ENCODE results near the gene SLITRK4.

The SLITRK4 gene

DNA sequence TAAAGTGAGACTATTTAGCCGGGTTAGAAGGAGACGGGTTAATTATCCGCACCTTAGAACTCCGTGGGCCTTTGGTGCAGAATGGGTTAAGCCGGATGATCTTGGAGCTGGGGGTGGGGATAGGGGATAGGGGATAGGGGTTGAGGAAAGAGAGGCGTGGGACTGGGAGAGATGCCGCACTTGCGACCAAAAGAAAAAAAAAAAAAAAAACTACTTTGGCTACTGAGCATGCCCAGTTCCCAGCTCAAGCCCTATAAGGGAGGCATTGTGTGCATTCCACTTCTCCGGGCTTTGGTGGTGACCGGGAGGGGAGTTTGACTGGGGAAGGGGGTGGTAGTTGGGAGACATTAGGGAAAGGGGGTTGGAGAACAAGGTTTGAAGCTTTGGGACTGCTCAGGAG is at the start of gene SLITRK4:
SLITRK4 (minus strand) TSS at position 187 of the 400 bp plus-strand sequence. CDS start 4,993 bp downstream, outside the sequence.
- DNase-seq: no peak

GRCh38 chrX:143683486-143683885 is 47.6 kb upstream of the SLITRK4 start:
- DNase-seq: no peak

DNA sequence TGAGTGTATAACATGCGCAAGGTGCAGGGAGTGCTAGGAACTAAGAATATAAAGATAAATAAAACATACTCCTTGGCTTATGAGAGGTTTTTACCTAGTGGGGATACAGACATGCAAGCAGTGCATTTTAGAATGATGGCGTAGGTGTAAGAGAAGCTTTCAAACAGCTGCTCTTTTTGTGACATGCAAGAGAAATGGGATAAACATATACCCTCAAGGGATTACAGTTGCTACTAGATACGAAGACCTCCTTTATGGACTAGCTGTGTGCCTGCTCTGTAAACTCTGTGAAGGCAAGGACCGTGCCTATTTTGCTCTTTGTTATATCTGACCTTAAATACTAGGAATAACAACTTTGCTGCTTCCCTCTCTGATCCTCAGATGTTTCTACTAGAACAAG is 39.0 kb upstream of the SLITRK4 start:
- no peak for DNase-seq

DNA sequence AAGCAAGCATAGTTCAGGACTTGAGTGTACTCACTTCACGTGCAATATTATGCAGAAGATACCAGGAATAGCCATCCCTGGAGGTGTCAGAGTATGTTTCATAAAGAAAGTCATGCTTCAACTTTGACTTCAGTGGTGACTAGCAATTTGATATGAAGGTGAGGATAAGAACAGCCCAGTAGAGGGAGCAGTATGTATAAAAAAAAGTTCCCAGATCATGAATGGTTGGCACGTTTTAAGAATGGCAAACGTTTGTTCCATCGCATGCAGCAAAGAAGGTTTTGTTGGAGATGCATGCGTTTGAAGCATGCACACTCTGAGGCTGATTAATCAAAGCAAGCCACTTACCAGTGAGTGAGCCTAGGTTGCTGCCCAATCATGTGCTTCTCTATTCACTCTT is 33.5 kb upstream of the SLITRK4 start:
- no peak for DNase-seq

GRCh38 chrX:143664302-143664701 is 28.4 kb upstream of the SLITRK4 start:
- DNase-seq: no peak

DNA sequence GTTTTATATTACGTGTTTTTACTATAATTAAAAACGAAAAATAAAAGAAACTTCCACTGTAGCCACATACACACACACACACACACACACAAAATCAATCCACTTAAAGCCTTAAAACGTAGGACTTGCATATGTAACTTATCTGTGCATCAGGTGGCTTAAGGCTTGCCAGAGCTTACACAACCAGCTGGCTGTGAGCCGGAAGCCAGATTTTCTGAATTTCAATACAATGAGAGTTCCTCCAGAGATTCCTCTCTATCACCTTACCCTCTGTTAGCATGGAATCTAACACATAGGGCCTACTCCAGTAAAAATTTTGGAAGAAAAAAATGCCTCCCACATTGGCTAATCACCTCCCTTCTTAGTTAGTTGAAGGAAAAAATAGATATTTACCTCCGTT is 27.9 kb upstream of the SLITRK4 start:
- no peak for DNase-seq

- no peak for DNase-seq
These were observed 25.4 kb upstream of the SLITRK4 start for GRCh38 chrX:143661286-143661685.

DNA sequence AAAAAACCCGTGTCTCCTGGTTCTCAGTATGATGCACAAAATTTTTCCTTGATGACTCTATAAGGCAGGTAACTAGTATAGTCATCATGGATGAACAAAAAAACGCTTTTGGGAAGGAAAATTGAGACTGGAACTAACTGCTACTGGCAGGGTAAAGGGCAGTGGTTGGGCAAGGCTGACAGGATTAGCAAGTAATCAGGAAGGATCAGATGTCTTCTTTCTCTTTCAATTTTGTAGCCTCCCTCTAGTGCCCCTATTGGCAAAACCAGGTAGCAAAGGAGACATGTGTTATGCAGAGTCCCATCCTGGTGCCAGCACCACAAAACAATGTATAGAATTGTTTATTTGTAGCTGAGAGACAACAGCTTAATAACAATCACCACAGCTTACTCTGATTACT is 12.8 kb upstream of the SLITRK4 start:
- no peak for DNase-seq

GRCh38 chrX:143642426-143642825 is 6.5 kb upstream of the SLITRK4 start:
- no peak for DNase-seq

DNA sequence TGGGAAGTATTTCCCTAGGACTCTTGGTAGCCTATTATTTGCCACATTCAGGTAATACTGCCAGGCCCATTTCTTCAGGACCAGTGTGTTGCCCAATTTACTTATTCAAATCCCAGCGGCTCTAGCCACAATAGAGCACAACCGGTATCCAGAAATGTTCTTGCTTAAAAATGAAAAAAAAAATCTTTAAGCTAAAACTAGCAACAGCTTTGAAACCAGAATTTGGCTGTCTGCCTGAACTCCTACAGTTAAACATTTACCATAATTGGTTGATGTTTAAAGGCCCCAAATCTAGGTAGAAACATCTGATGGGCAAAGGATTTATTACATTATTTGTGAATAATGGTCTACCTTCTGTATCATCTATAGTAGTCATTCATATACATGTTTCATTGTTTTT is 930 bp upstream of the SLITRK4 start:
- DNase-seq: no peak

- DNase-seq: no peak
These were observed 1.0 kb downstream of the SLITRK4 start for GRCh38 chrX:143634663-143635455.

- DNase-seq: no peak
These were observed 1.6 kb downstream of the SLITRK4 start for GRCh38 chrX:143634309-143634662.

DNA sequence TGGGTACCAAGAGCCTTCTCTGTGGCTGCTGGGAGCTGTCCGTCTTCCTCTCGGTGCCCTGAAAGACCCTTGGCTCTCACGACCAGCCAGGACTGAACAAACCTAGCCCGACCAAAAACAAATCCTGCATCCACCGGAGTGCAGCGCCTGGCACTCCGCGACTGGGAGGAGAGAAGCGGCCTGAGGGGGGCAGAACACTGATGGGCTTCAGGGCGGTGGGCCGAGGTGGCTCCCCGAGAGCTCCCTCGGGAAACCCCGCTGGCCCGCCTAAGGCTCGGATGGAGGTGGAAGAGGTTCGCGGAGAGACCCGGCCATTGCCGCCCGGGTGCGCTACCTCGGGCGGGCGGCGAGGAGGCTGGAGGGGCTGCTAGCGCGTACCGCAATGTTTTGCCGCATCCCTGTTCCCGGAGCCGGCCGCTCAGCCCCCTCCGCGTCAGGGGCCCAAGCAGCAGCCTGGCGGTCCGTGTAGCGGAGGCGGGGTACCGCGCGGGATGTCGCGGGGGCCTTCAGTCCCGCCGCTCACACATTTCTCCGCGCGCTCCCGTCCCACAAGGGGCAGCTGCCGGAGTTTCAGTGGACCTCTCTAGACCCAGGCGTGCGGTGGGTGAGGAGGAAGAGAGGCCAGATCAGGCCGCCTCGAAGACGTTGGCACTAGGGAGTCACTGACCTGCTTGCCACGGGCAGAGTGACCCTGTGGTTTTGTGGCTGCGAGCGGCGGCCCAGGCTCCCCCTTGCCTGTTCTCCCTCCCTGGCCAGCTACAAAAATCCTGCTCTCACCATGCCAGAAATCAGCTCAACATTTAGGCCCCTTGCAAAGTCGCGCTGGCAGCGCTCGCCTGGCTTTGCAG is 2.2 kb downstream of the SLITRK4 start:
- no peak for DNase-seq

DNA sequence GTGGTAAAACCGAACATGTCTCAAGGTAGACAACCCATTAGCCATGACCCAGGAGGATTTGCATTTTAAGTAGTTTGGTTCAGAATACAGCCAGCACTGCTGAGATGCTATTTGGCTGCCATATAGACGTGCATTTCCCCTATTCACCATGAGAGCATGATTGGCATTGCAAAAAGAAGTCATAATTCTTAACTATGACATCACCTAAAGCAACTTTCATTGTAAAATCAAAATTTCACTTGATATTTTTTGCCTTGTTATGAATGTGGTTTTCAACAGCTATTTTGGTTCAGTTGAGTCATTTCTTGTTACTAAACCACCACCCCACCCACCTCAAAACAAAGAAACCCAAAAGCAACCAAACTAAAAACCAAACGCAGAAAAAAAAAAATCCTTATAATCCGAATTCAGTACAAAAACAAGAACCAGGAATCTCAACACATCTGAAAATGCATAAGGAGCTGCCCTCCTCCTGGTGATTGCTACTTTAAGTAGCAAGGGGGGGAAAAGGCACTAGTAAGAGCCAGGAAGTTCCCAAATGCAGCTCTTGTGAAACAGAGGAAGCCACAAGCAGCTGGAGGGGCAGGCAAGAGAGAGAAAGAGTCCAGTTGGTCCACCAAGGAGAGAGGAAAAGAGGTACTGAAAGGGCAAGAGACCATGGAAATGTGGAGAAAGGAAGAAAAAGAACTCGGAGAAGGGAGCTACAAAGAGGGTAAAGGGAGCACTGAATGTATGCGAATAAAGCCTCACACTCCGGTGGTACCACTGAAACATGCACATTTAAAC is 3.1 kb downstream of the SLITRK4 start:
- DNase-seq: no peak

DNA sequence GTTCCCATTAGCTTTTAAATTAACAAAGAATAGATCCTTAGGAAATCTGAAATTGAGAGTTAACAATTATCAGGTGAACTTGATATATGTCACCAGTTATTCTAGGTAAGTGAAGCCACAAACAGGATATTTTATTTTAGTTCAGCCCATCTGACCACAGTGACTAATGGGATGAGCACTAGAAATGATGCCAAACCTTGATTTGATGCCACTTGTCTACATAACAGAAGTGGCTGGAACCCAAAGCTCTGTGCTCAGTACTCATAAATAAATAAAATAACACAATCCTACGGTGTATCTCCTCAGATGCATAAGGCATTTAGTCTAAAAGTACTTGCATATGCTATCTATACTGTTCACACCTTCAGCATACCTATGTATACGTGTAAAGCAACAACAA is 12.2 kb downstream of the SLITRK4 start:
- DNase-seq: no peak

DNA sequence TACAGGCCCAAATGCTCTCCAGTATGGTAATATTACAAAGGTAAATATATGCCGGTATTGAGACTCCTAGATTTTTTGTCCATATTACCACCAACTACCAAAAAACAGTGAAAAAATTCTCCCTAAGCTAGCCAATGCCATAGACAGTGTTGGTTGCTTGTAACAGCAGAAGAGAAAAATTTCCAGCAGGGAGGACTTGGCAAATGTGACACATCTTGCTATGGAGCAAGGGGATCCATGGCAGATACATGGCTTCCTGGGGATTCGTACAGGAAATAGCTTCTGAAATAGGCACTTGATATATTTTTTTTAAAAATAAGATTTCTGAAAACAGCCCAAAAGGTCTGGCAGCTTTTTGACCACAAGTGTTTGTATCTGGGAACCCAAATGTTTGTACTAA is 14.6 kb downstream of the SLITRK4 start:
- no peak for DNase-seq

- DNase-seq: no peak
These were observed 20.1 kb downstream of the SLITRK4 start for GRCh38 chrX:143615851-143616250.

- no peak for DNase-seq
These were observed 34.1 kb downstream of the SLITRK4 start for GRCh38 chrX:143601809-143602208.

- DNase-seq: no peak
These were observed 54.7 kb downstream of the SLITRK4 start for GRCh38 chrX:143581240-143581639.

GRCh38 chrX:143580266-143580665 is 55.6 kb downstream of the SLITRK4 start:
- no peak for DNase-seq

Data from CD4-positive, alpha-beta T cell treated with Interleukin-12 subunit alpha and Interleukin-12 subunit beta, for 1 hour (primary cell).